Upper lobe of right lung (tissue), 1 donor: Measurements from ENCODE around the gene OPTC. TPM values are rescaled to one million over a fixed set of nuclear protein-coding genes. Genes with fewer than 3 reads are reported as not detected.

Source experiments
- ATAC-seq: fragments of 200-7000 bp; cut with Tn5 transposase; one replicate; pipeline ENCODE4 v1.9.1; 2020; ENCODE audit warnings: mild to moderate bottlenecking, moderate library complexity
- DNase-seq: peaks from one replicate; pipeline ENCODE4 v3.0.0-alpha.2; 2020
- H3K27ac ChIP-seq: fragments of 200-600 bp; one replicate; pipeline ENCODE4 v1.8.0; 2022
- H3K27me3 ChIP-seq: fragments of 200-600 bp; one replicate; pipeline ENCODE4 v1.8.0; 2022; ENCODE audit warnings: mild to moderate bottlenecking
- H3K36me3 ChIP-seq: fragments of 200-600 bp; one replicate; pipeline ENCODE4 v1.8.0; 2022
- H3K4me1 ChIP-seq: fragments of 200-600 bp; one replicate; pipeline ENCODE4 v1.8.0; 2022
- H3K4me3 ChIP-seq: fragments of 200-600 bp; one replicate; pipeline ENCODE4 v1.8.0; 2022; ENCODE audit warnings: mild to moderate bottlenecking
- H3K9me3 ChIP-seq: fragments of 200-600 bp; one replicate; pipeline ENCODE4 v1.8.0; 2022
- intact Hi-C: fragments of 100-400 bp; cut with DNase I; formaldehyde crosslinking; loops from one replicate; pipeline ENCODE4 v1.11.0; 2022
- total RNA-seq: library from RNA; stranded (reverse); fragmentation: NEBNext Ultra II Directional; extraction: Animal tissue kit (Norgen Biotek cat#: 25700); gene quantifications from one replicate; pipeline ENCODE4 v1.2.1, GENCODE V29; 2021
- TF ChIP-seq, protein P1 (sequence below): fragments of 200-600 bp; IDR thresholded peaks from one replicate; pipeline ENCODE4 v1.8.0; 2022; ENCODE audit warnings: antibody characterized with exemption
- donor health status: DM: no; HTN: yes; CAD: no; lungs with severe emphysema.

OPTC gene
- total RNA-seq, 1 donor from 2014 or later = not detected

DNA sequence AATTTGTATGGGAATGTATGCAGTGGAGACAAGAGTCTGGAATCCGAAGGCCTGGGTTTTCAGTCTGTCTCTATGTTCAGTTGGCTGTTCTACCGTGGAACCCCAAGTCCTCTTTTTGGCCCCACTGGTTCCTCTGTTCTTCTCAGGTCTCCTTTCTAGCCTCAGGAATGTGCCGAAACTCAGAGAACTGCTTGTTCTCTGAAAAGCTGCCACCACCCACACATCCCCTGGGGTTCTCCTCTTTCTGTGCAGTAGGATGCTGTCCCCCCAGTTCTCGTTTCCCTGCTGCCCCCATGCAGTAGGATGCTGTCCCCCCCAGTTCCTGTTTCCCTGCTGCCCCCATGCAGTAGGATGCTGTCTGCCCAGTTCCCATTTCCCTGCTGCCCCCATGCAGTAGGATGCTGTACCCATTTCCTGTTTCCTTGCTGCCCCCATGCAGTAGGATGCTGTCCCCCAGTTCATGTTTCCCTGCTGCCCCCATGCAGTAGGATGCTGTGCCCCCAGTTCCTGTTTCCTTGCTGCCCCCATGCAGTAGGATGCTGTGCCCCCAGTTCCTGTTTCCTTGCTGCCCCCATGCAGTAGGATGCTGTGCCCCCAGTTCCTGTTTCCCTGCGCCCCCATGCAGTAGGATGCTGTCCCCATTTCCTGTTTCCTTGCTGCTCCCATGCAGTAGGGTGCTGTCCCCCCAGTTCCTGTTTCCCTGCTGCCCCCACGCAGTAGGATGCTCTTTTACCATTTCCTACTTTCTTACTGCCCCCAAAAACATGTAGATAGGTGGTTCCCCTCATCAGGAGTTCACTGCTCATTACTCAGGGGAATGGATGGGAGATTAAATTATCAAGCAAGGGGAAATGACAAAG is 35.3 kb downstream of the OPTC start:
- TF ChIP-seq, protein P1, sequence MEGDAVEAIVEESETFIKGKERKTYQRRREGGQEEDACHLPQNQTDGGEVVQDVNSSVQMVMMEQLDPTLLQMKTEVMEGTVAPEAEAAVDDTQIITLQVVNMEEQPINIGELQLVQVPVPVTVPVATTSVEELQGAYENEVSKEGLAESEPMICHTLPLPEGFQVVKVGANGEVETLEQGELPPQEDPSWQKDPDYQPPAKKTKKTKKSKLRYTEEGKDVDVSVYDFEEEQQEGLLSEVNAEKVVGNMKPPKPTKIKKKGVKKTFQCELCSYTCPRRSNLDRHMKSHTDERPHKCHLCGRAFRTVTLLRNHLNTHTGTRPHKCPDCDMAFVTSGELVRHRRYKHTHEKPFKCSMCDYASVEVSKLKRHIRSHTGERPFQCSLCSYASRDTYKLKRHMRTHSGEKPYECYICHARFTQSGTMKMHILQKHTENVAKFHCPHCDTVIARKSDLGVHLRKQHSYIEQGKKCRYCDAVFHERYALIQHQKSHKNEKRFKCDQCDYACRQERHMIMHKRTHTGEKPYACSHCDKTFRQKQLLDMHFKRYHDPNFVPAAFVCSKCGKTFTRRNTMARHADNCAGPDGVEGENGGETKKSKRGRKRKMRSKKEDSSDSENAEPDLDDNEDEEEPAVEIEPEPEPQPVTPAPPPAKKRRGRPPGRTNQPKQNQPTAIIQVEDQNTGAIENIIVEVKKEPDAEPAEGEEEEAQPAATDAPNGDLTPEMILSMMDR = no peak
- ATAC-seq = no peak
- intact Hi-C loops = no loop called here

DNA sequence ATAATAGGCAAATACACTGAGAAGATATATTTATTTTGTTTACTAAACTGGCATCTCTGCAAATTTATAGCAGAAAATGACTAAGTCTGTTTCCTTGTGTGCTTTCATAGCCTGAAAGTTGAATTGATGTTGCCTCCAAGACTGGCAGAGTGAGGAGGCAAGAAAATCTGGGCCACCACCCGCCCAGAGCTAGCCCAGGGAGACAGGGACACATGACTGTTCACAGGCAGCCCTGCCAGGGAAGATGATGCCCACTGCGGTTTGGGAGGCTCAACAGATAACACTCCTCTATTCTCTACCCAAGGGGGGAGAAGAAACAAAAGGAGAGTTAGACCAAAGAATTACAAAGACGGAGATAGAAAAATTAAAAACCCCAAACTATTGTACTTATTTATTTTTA is 37.1 kb downstream of the OPTC start:
- Histone ChIP-seq H3K27me3 (no peaks in the 10 kb centered on the region), H3K36me3 (no peaks in the 10 kb centered on the region), H3K4me1 (peaks cover 5% of the 10 kb centered on the region), H3K9me3 (no peaks in the 10 kb centered on the region), H3K27ac (no peak overlapping the region), H3K4me3 (no peak overlapping the region)
- ATAC-seq (no peak), DNase-seq (peak; percentile 37)
- TF ChIP-seq, protein P1 = no peak
- intact Hi-C loops = no loop called here

More for the DNA sequence above, 35.3 kb downstream of the OPTC start:
- no peaks in the 10 kb centered on the region for H3K4me1 ChIP-seq
- no peaks in the 10 kb centered on the region for H3K36me3 ChIP-seq
- no peak overlapping the region for H3K4me3 ChIP-seq
- peak; percentile 11 for DNase-seq
- H3K27ac ChIP-seq = no peak overlapping the region
- no peaks in the 10 kb centered on the region for H3K27me3 ChIP-seq
- no peaks in the 10 kb centered on the region for H3K9me3 ChIP-seq

DNA sequence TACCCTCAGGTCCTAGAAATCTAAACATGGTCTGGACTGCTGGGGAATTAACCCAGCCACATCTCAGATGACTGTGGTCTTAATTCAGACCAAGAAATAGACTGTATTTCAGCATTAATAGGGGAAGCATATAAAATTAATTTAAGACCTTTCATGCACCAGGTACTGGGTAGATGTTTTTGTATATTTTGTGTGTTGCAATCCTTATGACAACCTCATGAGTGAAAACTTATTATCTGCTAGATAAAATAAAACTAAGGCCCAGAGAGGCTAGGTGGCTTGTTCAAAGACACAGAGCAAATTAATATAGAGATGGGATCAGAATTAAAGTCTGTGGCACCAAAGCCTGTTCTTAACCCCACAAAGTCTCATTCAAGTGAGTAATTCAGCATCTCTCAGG is 40.1 kb downstream of the OPTC start:
- DNase-seq (no peak), ATAC-seq (no peak)
- H3K4me1 ChIP-seq = peaks cover 12% of the 10 kb centered on the region
- no peak overlapping the region for H3K4me3 ChIP-seq
- no peaks in the 10 kb centered on the region for H3K36me3 ChIP-seq
- no peaks in the 10 kb centered on the region for H3K9me3 ChIP-seq
- TF ChIP-seq, protein P1 = no peak
- intact Hi-C loops = no loop called here
- H3K27ac ChIP-seq = no peak overlapping the region
- no peaks in the 10 kb centered on the region for H3K27me3 ChIP-seq

DNA sequence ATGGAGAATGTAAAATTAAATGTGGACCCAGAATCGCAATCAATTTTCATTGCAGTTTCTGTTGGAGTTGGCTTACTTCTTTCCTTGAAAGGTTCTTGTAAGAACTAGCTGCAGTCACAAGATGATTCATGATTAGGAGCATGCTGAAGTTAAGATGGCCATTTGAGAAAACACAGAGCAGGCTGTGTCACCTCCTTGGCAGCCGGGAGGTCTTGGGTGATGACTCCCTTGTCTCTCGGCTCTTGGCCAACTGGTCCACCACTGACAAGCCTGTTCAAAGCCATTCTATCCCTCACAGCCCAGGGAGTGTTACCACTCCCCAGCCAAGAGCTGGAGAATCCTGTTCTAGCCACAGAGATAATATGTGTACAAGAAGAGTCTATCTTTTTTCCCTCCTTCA is 40.6 kb downstream of the OPTC start:
- ATAC-seq (no peak), DNase-seq (peak; percentile 12)
- TF ChIP-seq, protein P1 = no peak
- Histone ChIP-seq H3K27me3 (no peaks in the 10 kb centered on the region), H3K27ac (peak overlapping the region; percentile 17), H3K36me3 (no peaks in the 10 kb centered on the region), H3K4me3 (no peak overlapping the region), H3K9me3 (no peaks in the 10 kb centered on the region), H3K4me1 (peaks cover 12% of the 10 kb centered on the region)
- intact Hi-C loops = no loop called here

DNA sequence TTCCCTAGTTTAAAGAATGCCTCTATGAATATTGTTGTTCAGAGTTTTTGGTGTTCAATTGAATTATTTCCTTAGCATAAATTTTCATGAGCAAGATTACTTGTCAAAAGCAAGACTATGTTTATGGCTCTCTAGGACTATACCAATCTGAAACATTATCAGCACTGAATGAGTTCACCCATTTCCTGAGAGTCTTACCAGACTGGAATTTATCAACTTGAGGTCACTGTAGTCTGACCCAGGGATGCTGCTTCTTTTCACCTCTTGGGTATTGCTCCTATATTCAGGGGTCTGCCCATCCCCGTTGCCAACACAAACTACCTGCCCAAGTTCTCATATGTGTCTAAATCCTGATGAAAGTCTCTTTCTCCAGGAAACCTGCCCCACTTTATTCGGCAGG is 42.6 kb downstream of the OPTC start:
- Histone ChIP-seq H3K9me3 (no peaks in the 10 kb centered on the region), H3K27ac (no peak overlapping the region), H3K36me3 (no peaks in the 10 kb centered on the region), H3K4me3 (no peak overlapping the region), H3K27me3 (no peaks in the 10 kb centered on the region), H3K4me1 (peaks cover 12% of the 10 kb centered on the region)
- intact Hi-C loops = no loop called here
- ATAC-seq = peak; percentile 23
- peak; percentile 8 for DNase-seq
- TF ChIP-seq, protein P1 = no peak
